ENCODE data around the gene PLCB4.

PLCB4 gene

GRCh38 chr20:9099372-9099771 lies 30.5 kb downstream of the PLCB4 start:
- Histone ChIP-seq H2AFZ (ENCODE audit: low read depth, low read length) (no peak overlapping the region), H3K4me1 (ENCODE audit: control insufficient read depth, insufficient read depth, low read depth, low read length) (peaks cover 7% of the 10 kb centered on the region), H2BK5ac (ENCODE audit: low read depth, low read length, poor library complexity, severe bottlenecking) (no peak overlapping the region), H3K4ac (ENCODE audit: low read depth in 1 of 2, low read length in 2 of 2) (no peak overlapping the region), H3K4me3 (ENCODE audit: insufficient read depth in 1 of 2, low read depth in 1 of 2, low read length in 2 of 2) (no peak overlapping the region), H2BK120ac (ENCODE audit: low read depth, low read length) (no peak overlapping the region), H3K36me3 (ENCODE audit: control insufficient read depth in 1 of 2, insufficient read depth in 2 of 2, low read depth in 1 of 2, low read length in 2 of 2) (peaks cover 0 to 6% of the 10 kb centered on the region in 2 experiments), H3K27me3 (ENCODE audit: control insufficient read depth in 1 of 2, insufficient read depth in 1 of 2, low read length in 2 of 2) (no peaks in the 10 kb centered on the region), H4K8ac (ENCODE audit: low read length) (no peak overlapping the region), H2AK5ac (ENCODE audit: low read length, severe bottlenecking) (no peak overlapping the region), H3K27ac (ENCODE audit: low read length, poor library complexity, severe bottlenecking) (no peak overlapping the region), H3K4me2 (ENCODE audit: low read length, poor library complexity, severe bottlenecking) (no peak overlapping the region), H3K79me1 (replicated peaks; ENCODE audit: low read length, poor library complexity, severe bottlenecking) (peaks cover 14% of the 10 kb centered on the region), H3K9ac (ENCODE audit: low read length) (no peak overlapping the region), H2BK15ac (ENCODE audit: low read depth, poor library complexity, severe bottlenecking) (no peak overlapping the region), H4K91ac (ENCODE audit: low read length) (no peak overlapping the region), H3K23ac (ENCODE audit: low read length in 2 of 2) (no peak overlapping the region), H3K14ac (ENCODE audit: low read length in 2 of 2) (no peak overlapping the region), H2BK12ac (ENCODE audit: low read length in 2 of 2) (no peak overlapping the region), H3K18ac (ENCODE audit: low read depth in 1 of 2, low read length in 2 of 2) (no peak overlapping the region), H3K9me3 (ENCODE audit: control insufficient read depth, low read length) (no peaks in the 10 kb centered on the region)
- no CpG with 5 or more reads among the region's 2 CpGs for WGBS
- no peak for DNase-seq

- Histone ChIP-seq H4K91ac (ENCODE audit: low read length) (no peak overlapping the region), H2BK120ac (ENCODE audit: low read depth, low read length) (no peak overlapping the region), H3K14ac (ENCODE audit: low read length in 2 of 2) (no peak overlapping the region), H3K36me3 (ENCODE audit: control insufficient read depth in 1 of 2, insufficient read depth in 2 of 2, low read depth in 1 of 2, low read length in 2 of 2) (peaks cover 0 to 6% of the 10 kb centered on the region in 2 experiments), H3K4me2 (ENCODE audit: low read length, poor library complexity, severe bottlenecking) (no peak overlapping the region), H3K18ac (ENCODE audit: low read depth in 1 of 2, low read length in 2 of 2) (no peak overlapping the region), H2BK5ac (ENCODE audit: low read depth, low read length, poor library complexity, severe bottlenecking) (no peak overlapping the region), H2BK12ac (ENCODE audit: low read length in 2 of 2) (no peak overlapping the region), H3K23ac (ENCODE audit: low read length in 2 of 2) (no peak overlapping the region), H3K79me1 (replicated peaks; ENCODE audit: low read length, poor library complexity, severe bottlenecking) (peaks cover 14% of the 10 kb centered on the region), H2AFZ (ENCODE audit: low read depth, low read length) (no peak overlapping the region), H3K27me3 (ENCODE audit: control insufficient read depth in 1 of 2, insufficient read depth in 1 of 2, low read length in 2 of 2) (no peaks in the 10 kb centered on the region), H3K4me3 (ENCODE audit: insufficient read depth in 1 of 2, low read depth in 1 of 2, low read length in 2 of 2) (no peak overlapping the region), H4K8ac (ENCODE audit: low read length) (no peak overlapping the region), H3K9ac (ENCODE audit: low read length) (no peak overlapping the region), H3K27ac (ENCODE audit: low read length, poor library complexity, severe bottlenecking) (no peak overlapping the region), H2AK5ac (ENCODE audit: low read length, severe bottlenecking) (no peak overlapping the region), H3K4ac (ENCODE audit: low read depth in 1 of 2, low read length in 2 of 2) (no peak overlapping the region), H3K9me3 (ENCODE audit: control insufficient read depth, low read length) (no peaks in the 10 kb centered on the region), H2BK15ac (ENCODE audit: low read depth, poor library complexity, severe bottlenecking) (no peak overlapping the region), H3K4me1 (ENCODE audit: control insufficient read depth, insufficient read depth, low read depth, low read length) (peaks cover 7% of the 10 kb centered on the region)
- 94% methylated on average over 8 of the region's 9 CpGs for WGBS
- DNase-seq: no peak
Measured at GRCh38 chr20:9100691-9101090, 31.8 kb downstream of the PLCB4 start.

- H3K9ac ChIP-seq (ENCODE audit: low read length): no peak overlapping the region
- no peak overlapping the region for H2AFZ ChIP-seq (ENCODE audit: low read depth, low read length)
- H2BK120ac ChIP-seq (ENCODE audit: low read depth, low read length): no peak overlapping the region
- DNase-seq: no peak
- H3K4me1 ChIP-seq (ENCODE audit: control insufficient read depth, insufficient read depth, low read depth, low read length): peaks cover 3% of the 10 kb centered on the region
- no peak overlapping the region for H3K27ac ChIP-seq (ENCODE audit: low read length, poor library complexity, severe bottlenecking)
- no peaks in the 10 kb centered on the region for H3K27me3 ChIP-seq (ENCODE audit: control insufficient read depth in 1 of 2, insufficient read depth in 1 of 2, low read length in 2 of 2)
- H3K79me1 ChIP-seq (replicated peaks; ENCODE audit: low read length, poor library complexity, severe bottlenecking): peaks cover 15% of the 10 kb centered on the region
- H3K23ac ChIP-seq (ENCODE audit: low read length in 2 of 2): no peak overlapping the region
- H2BK12ac ChIP-seq (ENCODE audit: low read length in 2 of 2): no peak overlapping the region
- no peak overlapping the region for H3K4ac ChIP-seq (ENCODE audit: low read depth in 1 of 2, low read length in 2 of 2)
- H2AK5ac ChIP-seq (ENCODE audit: low read length, severe bottlenecking): no peak overlapping the region
- H3K36me3 ChIP-seq (ENCODE audit: control insufficient read depth in 1 of 2, insufficient read depth in 2 of 2, low read depth in 1 of 2, low read length in 2 of 2): peaks cover 0 to 9% of the 10 kb centered on the region in 2 experiments
- H3K14ac ChIP-seq (ENCODE audit: low read length in 2 of 2): no peak overlapping the region
- H3K9me3 ChIP-seq (ENCODE audit: control insufficient read depth, low read length): no peaks in the 10 kb centered on the region
- H3K18ac ChIP-seq (ENCODE audit: low read depth in 1 of 2, low read length in 2 of 2): no peak overlapping the region
- no peak overlapping the region for H4K91ac ChIP-seq (ENCODE audit: low read length)
- H2BK15ac ChIP-seq (ENCODE audit: low read depth, poor library complexity, severe bottlenecking): no peak overlapping the region
- H3K4me2 ChIP-seq (ENCODE audit: low read length, poor library complexity, severe bottlenecking): no peak overlapping the region
- no peak overlapping the region for H4K8ac ChIP-seq (ENCODE audit: low read length)
- H3K4me3 ChIP-seq (ENCODE audit: insufficient read depth in 1 of 2, low read depth in 1 of 2, low read length in 2 of 2): no peak overlapping the region
- H2BK5ac ChIP-seq (ENCODE audit: low read depth, low read length, poor library complexity, severe bottlenecking): no peak overlapping the region
Measured at GRCh38 chr20:9102456-9102855, 33.6 kb downstream of the PLCB4 start.

GRCh38 chr20:9103955-9104354 lies 35.1 kb downstream of the PLCB4 start:
- H3K79me1 ChIP-seq (replicated peaks; ENCODE audit: low read length, poor library complexity, severe bottlenecking): peaks cover 21% of the 10 kb centered on the region
- H3K9ac ChIP-seq (ENCODE audit: low read length): no peak overlapping the region
- H2BK15ac ChIP-seq (ENCODE audit: low read depth, poor library complexity, severe bottlenecking): no peak overlapping the region
- H3K14ac ChIP-seq (ENCODE audit: low read length in 2 of 2): no peak overlapping the region
- H2BK12ac ChIP-seq (ENCODE audit: low read length in 2 of 2): no peak overlapping the region
- H2BK120ac ChIP-seq (ENCODE audit: low read depth, low read length): no peak overlapping the region
- H4K8ac ChIP-seq (ENCODE audit: low read length): no peak overlapping the region
- 98% methylated on average over 2 of the region's 2 CpGs for WGBS
- H3K4me1 ChIP-seq (ENCODE audit: control insufficient read depth, insufficient read depth, low read depth, low read length): peaks cover 3% of the 10 kb centered on the region
- no peak overlapping the region for H3K27ac ChIP-seq (ENCODE audit: low read length, poor library complexity, severe bottlenecking)
- H3K27me3 ChIP-seq (ENCODE audit: control insufficient read depth in 1 of 2, insufficient read depth in 1 of 2, low read length in 2 of 2): no peaks in the 10 kb centered on the region
- no peak overlapping the region for H4K91ac ChIP-seq (ENCODE audit: low read length)
- no peak overlapping the region for H2BK5ac ChIP-seq (ENCODE audit: low read depth, low read length, poor library complexity, severe bottlenecking)
- H3K9me3 ChIP-seq (ENCODE audit: control insufficient read depth, low read length): no peaks in the 10 kb centered on the region
- no peak for DNase-seq
- H3K18ac ChIP-seq (ENCODE audit: low read depth in 1 of 2, low read length in 2 of 2): no peak overlapping the region
- H3K4me3 ChIP-seq (ENCODE audit: insufficient read depth in 1 of 2, low read depth in 1 of 2, low read length in 2 of 2): no peak overlapping the region
- no peak overlapping the region for H3K23ac ChIP-seq (ENCODE audit: low read length in 2 of 2)
- H3K4ac ChIP-seq (ENCODE audit: low read depth in 1 of 2, low read length in 2 of 2): no peak overlapping the region
- H2AK5ac ChIP-seq (ENCODE audit: low read length, severe bottlenecking): no peak overlapping the region
- H3K4me2 ChIP-seq (ENCODE audit: low read length, poor library complexity, severe bottlenecking): no peak overlapping the region
- no peak overlapping the region for H2AFZ ChIP-seq (ENCODE audit: low read depth, low read length)
- H3K36me3 ChIP-seq (ENCODE audit: control insufficient read depth in 1 of 2, insufficient read depth in 2 of 2, low read depth in 1 of 2, low read length in 2 of 2): peaks cover 0 to 12% of the 10 kb centered on the region in 2 experiments
